GM12878 (cell line): ENCODE data around the gene HSP90AB1. TPM values are rescaled to one million over a fixed set of nuclear protein-coding genes. Genes with fewer than 3 reads are reported as not detected.

Source experiments
- ATAC-seq: fragments of 200-7000 bp; cut with Tn5 transposase; 3 replicates; pipeline ENCODE4 v1.9.1; 2020; ENCODE audit warnings: mild to moderate bottlenecking, moderate library complexity
- BruUV-seq: library from RNA; stranded (reverse); fragments of 400-500 nt; replicated peaks from 2 replicates; lab custom pipeline; 2021; lab: Mats Ljungman, UMichigan
- CTCF ChIA-PET: fragments of 300-600 bp; sonication (Branson Sonifier 250); formaldehyde crosslinking; extraction: SDS; loops from one replicate; lab custom pipeline; 2021; ENCODE audit warnings: inconsistent platforms; lab: Yijun Ruan, JAX
- POLR2A ChIA-PET: fragments of 350-600 bp; formaldehyde crosslinking; extraction: SDS; loops from one replicate; lab custom pipeline; 2021; ENCODE audit warnings: inconsistent platforms; lab: Charles Lee
- RAD21 ChIA-PET: fragments of 300-600 bp; sonication (Branson Sonifier 250); formaldehyde crosslinking; loops from one replicate; lab custom pipeline; 2023; ENCODE audit warnings: antibody characterized with exemption; ENCODE audit not compliant: unreplicated experiment; lab: Charles Lee
- SMC1A ChIA-PET: fragments of 300-600 bp; sonication (Branson Sonifier 250); formaldehyde crosslinking; loops from one replicate; lab custom pipeline; 2023; ENCODE audit not compliant: unreplicated experiment, uncharacterized antibody; lab: Charles Lee
- DNase-seq: peaks from one replicate; pipeline ENCODE4 v3.0.0-alpha.2; 2011; ENCODE audit warnings: low read depth, low spot score
- FAIRE-seq: peaks from 3 replicates; lab custom pipeline; 2011; peaks lifted over from hg19 to GRCh38; lab: Jason Lieb, UNC
- H2AFZ ChIP-seq: 2 replicates; pipeline ENCODE4 v1.6.0; 2011; ENCODE audit warnings: low read depth, low read length, control low read depth; ENCODE audit not compliant: control insufficient read depth
- H3K27ac ChIP-seq: 2 replicates; pipeline ENCODE4 v1.5.1; 2011; ENCODE audit warnings: control low read depth; ENCODE audit not compliant: control insufficient read depth, insufficient read depth
- H3K27me3 ChIP-seq, 2 experiments: replicated peaks in 1 of 2; 2 replicates each; pipeline versions ENCODE4 v1.6.0 to v1.6.1; 2011; ENCODE audit warnings: low read length in 1 of 2; ENCODE audit not compliant: control insufficient read depth in 2 of 2, insufficient read depth in 2 of 2
- H3K36me3 ChIP-seq, 2 experiments: 2 replicates each; pipeline ENCODE4 v1.5.1; 2011; ENCODE audit warnings: low read length in 1 of 2; ENCODE audit not compliant: control insufficient read depth in 2 of 2, insufficient read depth in 2 of 2
- H3K4me1 ChIP-seq: 2 replicates; pipeline ENCODE4 v1.6.1; 2011; ENCODE audit warnings: mild to moderate bottlenecking, low read length, moderate library complexity, mixed read lengths; ENCODE audit not compliant: control insufficient read depth, insufficient read depth
- H3K4me2 ChIP-seq: 2 replicates; pipeline ENCODE4 v1.6.0; 2011; ENCODE audit warnings: control low read depth; ENCODE audit not compliant: control insufficient read depth, insufficient read depth
- H3K4me3 ChIP-seq: fragments of 200-600 bp; sonication (generic); 2 replicates; pipeline ENCODE4 v1.5.1; 2016
- H3K79me2 ChIP-seq: 2 replicates; pipeline ENCODE4 v1.6.0; 2011; ENCODE audit warnings: low read length; ENCODE audit not compliant: control insufficient read depth, insufficient read depth
- H3K9ac ChIP-seq: 2 replicates; pipeline ENCODE4 v1.8.0; 2011; ENCODE audit warnings: low read length, control low read depth, mixed read lengths; ENCODE audit not compliant: control insufficient read depth, insufficient read depth
- H3K9me3 ChIP-seq: replicated peaks from 3 replicates; pipeline ENCODE4 v1.5.1; 2011; ENCODE audit warnings: mild to moderate bottlenecking, low read length; ENCODE audit not compliant: control insufficient read depth, insufficient read depth
- H4K20me1 ChIP-seq: 2 replicates; pipeline ENCODE4 v1.6.0; 2011; ENCODE audit not compliant: control insufficient read depth, insufficient read depth
- BCL11A ChIP-seq: IDR thresholded peaks from 2 replicates; pipeline ENCODE4 v1.6.1; 2011; ENCODE audit warnings: low read depth, low read length
- CBX5 ChIP-seq: sonication (generic); IDR thresholded peaks from 2 replicates; pipeline ENCODE4 v1.6.1; 2016; ENCODE audit warnings: low read depth, moderate library complexity, mild to moderate bottlenecking, inconsistent platforms
- ESRRA ChIP-seq: IDR thresholded peaks from 2 replicates; pipeline ENCODE4 v1.6.1; 2012; ENCODE audit warnings: mild to moderate bottlenecking, low read length, improper control_type of control experiment
- ETV6 ChIP-seq, 2 experiments: fragments of 450-650 bp in 1 of 2; IDR thresholded peaks in 1 of 2; conservative IDR thresholded peaks in 1 of 2; 2 replicates each; pipeline ENCODE4 v1.6.1; 2014; ENCODE audit warnings: antibody characterized with exemption in 1 of 2, borderline replicate concordance in 1 of 2, low read depth in 1 of 2, mild to moderate bottlenecking in 1 of 2, moderate library complexity in 1 of 2
- GATAD2B ChIP-seq: fragments of 450-650 bp; conservative IDR thresholded peaks from 2 replicates; pipeline ENCODE4 v1.6.1; 2017; ENCODE audit warnings: low read depth, mild to moderate bottlenecking, moderate library complexity
- HCFC1 ChIP-seq: fragments of 150-350 bp; IDR thresholded peaks from 2 replicates; pipeline ENCODE4 v1.6.1; 2014; ENCODE audit warnings: low read length
- MYC ChIP-seq: IDR thresholded peaks from 2 replicates; pipeline ENCODE4 v1.6.1; 2011; ENCODE audit warnings: mild to moderate bottlenecking, low read length, moderate library complexity, inconsistent platforms; ENCODE audit not compliant: insufficient read depth, insufficient replicate concordance, insufficient read length, severe bottlenecking
- PAX5 ChIP-seq: IDR thresholded peaks from 2 replicates; pipeline ENCODE4 v1.6.1; 2011; ENCODE audit warnings: low read depth, low read length, borderline replicate concordance
- PML ChIP-seq: IDR thresholded peaks from 2 replicates; pipeline ENCODE4 v1.6.1; 2012; ENCODE audit warnings: low read length, inconsistent platforms
- ZBED1 ChIP-seq: IDR thresholded peaks from 2 replicates; pipeline ENCODE4 v1.6.1; 2016; ENCODE audit warnings: borderline replicate concordance
- WGBS: methylation state at CpG from one replicate; pipeline ENCODE4 v1.1.6; 2016; ENCODE audit warnings: low lambda C conversion rate; ENCODE audit not compliant: insufficient replicate concordance, insufficient coverage; ENCODE audit errors: missing lambda C conversion rate; 5-methylcytosine and 5-hydroxymethylcytosine counted together
- in situ Hi-C: fragments of 300-500 bp; cut with MboI; formaldehyde crosslinking; loops from 9 replicates; pipeline ENCODE4 v1.14.3; 2018; ENCODE audit warnings: mixed read lengths
- intact Hi-C: fragments of 100-400 bp; cut with micrococcal nuclease; formaldehyde crosslinking; loops from one replicate; pipeline ENCODE4 v1.14.2; 2022; ENCODE audit not compliant: unreplicated experiment
- polyA plus RNA-seq, 11 experiments: library from polyadenylated mRNA; depleted of rRNA in 4 of 11; unstranded in 6 of 11; stranded (reverse) in 5 of 11; fragments of >200 nt; fragmentation: Nextera tagmentation in 4 of 11; fragmentation: Illumina TruSeq in 1 of 11; extraction: Ambion mirVana in 4 of 11; extraction: Trizol in 1 of 11; gene quantifications; 1 replicate in 1 of 11; 2 replicates in 10 of 11; pipeline versions ENCODE4 v1.2.1 to v1.2.3, GENCODE V29; 2011 to 2016; ENCODE audit warnings: inconsistent platforms in 2 of 11, missing spikeins in 2 of 11, low read depth in 1 of 11
- total RNA-seq, 4 experiments: library from RNA; depleted of rRNA in 3 of 4; stranded (reverse); fragments of >200 nt in 3 of 4; fragmentation: Illumina TruSeq in 1 of 4; extraction: Trizol in 1 of 4; gene quantifications; 2 replicates each; pipeline versions ENCODE4 v1.2.1 to v1.2.3, GENCODE V29; 2013 to 2021
- TF ChIP-seq, protein P1 (sequence below): fragments of 450-650 bp; IDR thresholded peaks from 2 replicates; pipeline ENCODE4 v1.6.1; 2017; ENCODE audit warnings: mild to moderate bottlenecking
- TF ChIP-seq, protein P2 (sequence below): IDR thresholded peaks from 2 replicates; pipeline ENCODE4 v1.6.1; 2012; ENCODE audit warnings: mild to moderate bottlenecking, low read depth, low read length
- TF ChIP-seq, protein P3 (sequence below): fragments of 150-350 bp; IDR thresholded peaks from 2 replicates; pipeline ENCODE4 v1.6.1; 2014; ENCODE audit warnings: mild to moderate bottlenecking, low read depth, low read length

Gene HSP90AB1
- total and polyA plus RNA-seq, 10 of the 15 experiments (the other 5 are each of a cell fraction or from before 2014, with no cell fraction given), result 988 to 1,682 (median 1,146) TPM

DNA sequence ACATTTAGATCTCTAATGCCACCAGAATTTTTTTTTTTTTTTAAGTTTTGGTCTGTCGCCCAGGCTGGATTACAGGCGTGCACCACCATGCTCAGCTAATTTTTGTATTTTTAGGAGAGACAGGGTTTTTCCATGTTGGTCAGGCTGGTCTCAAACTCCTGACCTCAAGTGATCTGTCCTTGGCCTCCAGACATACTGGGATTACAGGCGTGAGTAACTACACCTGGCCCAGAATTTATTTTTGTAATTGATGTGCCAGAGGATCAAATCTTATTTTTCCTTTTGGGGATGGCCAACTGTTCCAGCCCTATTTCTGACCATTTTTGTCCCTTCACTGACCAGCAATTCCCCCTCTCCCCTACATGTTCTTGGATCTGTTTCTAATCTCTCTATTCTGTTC lies 48.2 kb upstream of the HSP90AB1 start (continued):
- TF ChIP-seq ETV6 (conservative IDR thresholded peaks at IDR 0.05 in 1 of 2, IDR thresholded peaks at IDR 0.05 in 1 of 2; ENCODE audit: borderline replicate concordance in 1 of 2, low read depth in 1 of 2) (no peak), PML (no peak), ESRRA (no peak), ZBED1 (no peak), GATAD2B (no peak)
- TF ChIP-seq, protein P1, sequence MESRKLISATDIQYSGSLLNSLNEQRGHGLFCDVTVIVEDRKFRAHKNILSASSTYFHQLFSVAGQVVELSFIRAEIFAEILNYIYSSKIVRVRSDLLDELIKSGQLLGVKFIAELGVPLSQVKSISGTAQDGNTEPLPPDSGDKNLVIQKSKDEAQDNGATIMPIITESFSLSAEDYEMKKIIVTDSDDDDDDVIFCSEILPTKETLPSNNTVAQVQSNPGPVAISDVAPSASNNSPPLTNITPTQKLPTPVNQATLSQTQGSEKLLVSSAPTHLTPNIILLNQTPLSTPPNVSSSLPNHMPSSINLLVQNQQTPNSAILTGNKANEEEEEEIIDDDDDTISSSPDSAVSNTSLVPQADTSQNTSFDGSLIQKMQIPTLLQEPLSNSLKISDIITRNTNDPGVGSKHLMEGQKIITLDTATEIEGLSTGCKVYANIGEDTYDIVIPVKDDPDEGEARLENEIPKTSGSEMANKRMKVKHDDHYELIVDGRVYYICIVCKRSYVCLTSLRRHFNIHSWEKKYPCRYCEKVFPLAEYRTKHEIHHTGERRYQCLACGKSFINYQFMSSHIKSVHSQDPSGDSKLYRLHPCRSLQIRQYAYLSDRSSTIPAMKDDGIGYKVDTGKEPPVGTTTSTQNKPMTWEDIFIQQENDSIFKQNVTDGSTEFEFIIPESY, result no peak

DNA sequence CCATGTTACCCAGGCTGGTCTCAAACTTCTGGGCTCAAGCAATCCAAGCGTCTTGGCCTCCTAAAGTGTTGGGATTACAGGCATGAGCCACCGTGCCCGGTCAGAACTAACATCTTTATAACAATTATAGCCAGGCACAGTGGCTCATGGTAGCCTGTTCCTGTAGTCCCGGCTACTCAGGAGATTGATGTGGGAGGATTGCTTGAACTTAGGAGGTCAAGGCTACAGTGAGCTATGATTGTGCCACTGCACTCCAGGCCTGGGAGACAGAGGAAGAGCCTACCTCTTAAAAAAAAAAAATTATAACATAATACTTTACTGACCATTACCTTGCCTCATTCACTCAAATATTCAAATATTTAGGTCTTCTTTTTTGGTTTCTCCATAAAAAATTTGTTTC lies 47.0 kb upstream of the HSP90AB1 start:
- no TSS peak for BruUV-seq
- H2AFZ ChIP-seq, result no peak overlapping the region
- H3K9ac ChIP-seq, result no peak overlapping the region
- H3K27ac ChIP-seq, result no peak overlapping the region
- no peaks in the 10 kb centered on the region for H3K79me2 ChIP-seq
- H3K4me2 ChIP-seq, result no peak overlapping the region
- H3K27me3 ChIP-seq, result no peaks in the 10 kb centered on the region
- DNase-seq (no peak), ATAC-seq (no peak), FAIRE-seq (no peak)
- H3K9me3 ChIP-seq, result no peaks in the 10 kb centered on the region
- H3K4me3 ChIP-seq, result no peak overlapping the region
- no peaks in the 10 kb centered on the region for H4K20me1 ChIP-seq
- H3K36me3 ChIP-seq, result no peaks in the 10 kb centered on the region
- intact Hi-C loops, result no loop called here
- WGBS, result 60% methylated on average over 4 of the region's 4 CpGs
- CTCF ChIA-PET, result interaction anchor here (1.7 kb wide), 1 partner anchor 14 kb away, joined by 6 read pairs; no protein-coding TSS in a partner anchor
- POLR2A ChIA-PET, result interaction anchor here (1.6 kb wide), 1 partner anchor 10 kb away, joined by 4 read pairs; no protein-coding TSS in a partner anchor
- RAD21 ChIA-PET, result no interaction called here
- SMC1A ChIA-PET, result interaction anchor here (2.0 kb wide), 1 partner anchor 10 kb away, joined by 11 read pairs; no protein-coding TSS in a partner anchor
- TF ChIP-seq, protein P2, sequence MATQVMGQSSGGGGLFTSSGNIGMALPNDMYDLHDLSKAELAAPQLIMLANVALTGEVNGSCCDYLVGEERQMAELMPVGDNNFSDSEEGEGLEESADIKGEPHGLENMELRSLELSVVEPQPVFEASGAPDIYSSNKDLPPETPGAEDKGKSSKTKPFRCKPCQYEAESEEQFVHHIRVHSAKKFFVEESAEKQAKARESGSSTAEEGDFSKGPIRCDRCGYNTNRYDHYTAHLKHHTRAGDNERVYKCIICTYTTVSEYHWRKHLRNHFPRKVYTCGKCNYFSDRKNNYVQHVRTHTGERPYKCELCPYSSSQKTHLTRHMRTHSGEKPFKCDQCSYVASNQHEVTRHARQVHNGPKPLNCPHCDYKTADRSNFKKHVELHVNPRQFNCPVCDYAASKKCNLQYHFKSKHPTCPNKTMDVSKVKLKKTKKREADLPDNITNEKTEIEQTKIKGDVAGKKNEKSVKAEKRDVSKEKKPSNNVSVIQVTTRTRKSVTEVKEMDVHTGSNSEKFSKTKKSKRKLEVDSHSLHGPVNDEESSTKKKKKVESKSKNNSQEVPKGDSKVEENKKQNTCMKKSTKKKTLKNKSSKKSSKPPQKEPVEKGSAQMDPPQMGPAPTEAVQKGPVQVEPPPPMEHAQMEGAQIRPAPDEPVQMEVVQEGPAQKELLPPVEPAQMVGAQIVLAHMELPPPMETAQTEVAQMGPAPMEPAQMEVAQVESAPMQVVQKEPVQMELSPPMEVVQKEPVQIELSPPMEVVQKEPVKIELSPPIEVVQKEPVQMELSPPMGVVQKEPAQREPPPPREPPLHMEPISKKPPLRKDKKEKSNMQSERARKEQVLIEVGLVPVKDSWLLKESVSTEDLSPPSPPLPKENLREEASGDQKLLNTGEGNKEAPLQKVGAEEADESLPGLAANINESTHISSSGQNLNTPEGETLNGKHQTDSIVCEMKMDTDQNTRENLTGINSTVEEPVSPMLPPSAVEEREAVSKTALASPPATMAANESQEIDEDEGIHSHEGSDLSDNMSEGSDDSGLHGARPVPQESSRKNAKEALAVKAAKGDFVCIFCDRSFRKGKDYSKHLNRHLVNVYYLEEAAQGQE, result no peak
- no peak for TF ChIP-seq BCL11A
- no peak for TF ChIP-seq HCFC1
- TF ChIP-seq MYC, result no peak
- TF ChIP-seq PAX5, result no peak
- TF ChIP-seq, protein P3, sequence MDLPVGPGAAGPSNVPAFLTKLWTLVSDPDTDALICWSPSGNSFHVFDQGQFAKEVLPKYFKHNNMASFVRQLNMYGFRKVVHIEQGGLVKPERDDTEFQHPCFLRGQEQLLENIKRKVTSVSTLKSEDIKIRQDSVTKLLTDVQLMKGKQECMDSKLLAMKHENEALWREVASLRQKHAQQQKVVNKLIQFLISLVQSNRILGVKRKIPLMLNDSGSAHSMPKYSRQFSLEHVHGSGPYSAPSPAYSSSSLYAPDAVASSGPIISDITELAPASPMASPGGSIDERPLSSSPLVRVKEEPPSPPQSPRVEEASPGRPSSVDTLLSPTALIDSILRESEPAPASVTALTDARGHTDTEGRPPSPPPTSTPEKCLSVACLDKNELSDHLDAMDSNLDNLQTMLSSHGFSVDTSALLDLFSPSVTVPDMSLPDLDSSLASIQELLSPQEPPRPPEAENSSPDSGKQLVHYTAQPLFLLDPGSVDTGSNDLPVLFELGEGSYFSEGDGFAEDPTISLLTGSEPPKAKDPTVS, result no peak
- no peak for TF ChIP-seq ETV6 (conservative IDR thresholded peaks at IDR 0.05 in 1 of 2, IDR thresholded peaks at IDR 0.05 in 1 of 2; ENCODE audit: borderline replicate concordance in 1 of 2, low read depth in 1 of 2)
- no peak for TF ChIP-seq GATAD2B
- no peak for TF ChIP-seq CBX5
- TF ChIP-seq, all 136 proteins: peak for 0
- H3K4me1 ChIP-seq, result no peaks in the 10 kb centered on the region
- in situ Hi-C loops, result no loop called here
